DOHH2 (cell line): Measurements from ENCODE around the gene ANGEL2.

Experiments
- H3F3A ChIP-seq: fragments of 200-600 bp; sonication (generic), shearing (Covaris generic); 2 replicates; pipeline ENCODE4 v1.6.0; 2016; ENCODE audit warnings: antibody characterized with exemption, mild to moderate bottlenecking; ENCODE audit not compliant: control insufficient read depth, insufficient read depth
- H3K27ac ChIP-seq: fragments of 200-600 bp; sonication (generic); 2 replicates; pipeline ENCODE4 v1.5.1; 2014; ENCODE audit warnings: low read depth, mild to moderate bottlenecking, low read length, moderate library complexity
- H3K27me3 ChIP-seq: fragments of 200-600 bp; sonication (generic); 2 replicates; pipeline ENCODE4 v1.6.1; 2014; ENCODE audit warnings: mild to moderate bottlenecking, low read length, mixed read lengths; ENCODE audit not compliant: control insufficient read depth
- H3K36me3 ChIP-seq: fragments of 200-600 bp; sonication (generic); 2 replicates; pipeline ENCODE4 v1.6.1; 2014; ENCODE audit warnings: mild to moderate bottlenecking, low read length, moderate library complexity, mixed read lengths; ENCODE audit not compliant: control insufficient read depth
- H3K4me1 ChIP-seq: fragments of 200-600 bp; sonication (generic); 2 replicates; pipeline ENCODE4 v1.6.1; 2014; ENCODE audit warnings: mild to moderate bottlenecking, low read length, mixed read lengths; ENCODE audit not compliant: control insufficient read depth
- H3K4me2 ChIP-seq: fragments of 200-600 bp; sonication (generic); 2 replicates; pipeline ENCODE4 v1.6.0; 2014; ENCODE audit warnings: mild to moderate bottlenecking, low read length, moderate library complexity
- H3K4me3 ChIP-seq: fragments of 200-600 bp; sonication (generic); 2 replicates; pipeline ENCODE4 v1.5.1; 2014; ENCODE audit warnings: mild to moderate bottlenecking, low read length, mixed read lengths
- H3K79me2 ChIP-seq: fragments of 200-600 bp; sonication (generic); 2 replicates; pipeline ENCODE4 v1.6.1; 2014; ENCODE audit warnings: mild to moderate bottlenecking, low read length, mixed read lengths; ENCODE audit not compliant: control insufficient read depth
- H3K9me2 ChIP-seq: fragments of 200-600 bp; sonication (generic); replicated peaks from 2 replicates; pipeline ENCODE4 v1.6.1; 2014; ENCODE audit warnings: mild to moderate bottlenecking, low read length, mixed read lengths; ENCODE audit not compliant: control insufficient read depth
- H3K9me3 ChIP-seq: fragments of 200-600 bp; sonication (generic); 2 replicates; pipeline ENCODE4 v1.6.1; 2014; ENCODE audit warnings: antibody characterized with exemption, low read length, mixed read lengths; ENCODE audit not compliant: control insufficient read depth, insufficient read depth
- H4K20me1 ChIP-seq: fragments of 200-600 bp; sonication (generic); 2 replicates; pipeline ENCODE4 v1.6.0; 2014; ENCODE audit warnings: low read depth, mild to moderate bottlenecking, antibody characterized with exemption, low read length, moderate library complexity; ENCODE audit not compliant: control insufficient read depth, insufficient read depth
- CTCF ChIP-seq: fragments of 200-600 bp; sonication (generic); IDR thresholded peaks from one replicate; pipeline ENCODE4 v1.5.1; 2014; ENCODE audit warnings: antibody characterized with exemption, mild to moderate bottlenecking, low read depth, low read length; ENCODE audit not compliant: poor library complexity, severe bottlenecking
- EZH2phosphoT487 ChIP-seq: fragments of 200-600 bp; sonication (generic); IDR thresholded peaks from 2 replicates; pipeline ENCODE4 v1.6.1; 2017; ENCODE audit warnings: borderline replicate concordance, mild to moderate bottlenecking, antibody characterized with exemption, low read length, moderate library complexity, mixed read lengths

Gene ANGEL2

DNA sequence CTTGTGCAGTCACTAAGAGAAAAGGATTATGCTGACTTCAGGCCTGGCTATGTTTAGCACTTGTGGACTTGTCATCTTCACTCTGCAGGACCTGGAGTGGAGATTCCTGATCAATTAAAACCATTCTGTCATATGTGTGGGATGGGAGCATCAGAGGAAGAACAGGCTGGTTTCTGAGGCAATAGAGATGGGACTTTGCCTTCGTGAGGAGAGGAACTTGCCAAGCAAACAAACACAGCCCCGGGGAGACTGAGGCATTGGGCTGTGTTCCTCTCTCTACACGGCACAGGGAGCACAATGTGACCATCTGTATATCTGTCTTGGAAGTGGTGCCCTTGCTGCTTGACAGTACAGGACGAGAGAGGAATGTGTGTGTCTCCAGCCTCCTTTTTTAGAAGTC, 42.2 kb downstream of the ANGEL2 start:
- no peaks in the 10 kb centered on the region for H3K9me3 ChIP-seq
- H3K9me2 ChIP-seq, result no peaks in the 10 kb centered on the region
- no peak overlapping the region for H3K4me3 ChIP-seq
- H3K4me1 ChIP-seq, result peaks cover 15% of the 10 kb centered on the region
- H3K27ac ChIP-seq, result no peak overlapping the region
- peaks cover 4% of the 10 kb centered on the region; the same call in 1 of the 2 replicates for H3K36me3 ChIP-seq
- no peak for TF ChIP-seq EZH2phosphoT487
- TF ChIP-seq CTCF, result no peak
- H3K27me3 ChIP-seq, result no peaks in the 10 kb centered on the region
- H3K4me2 ChIP-seq, result no peak overlapping the region
- no peaks in the 10 kb centered on the region for H3K79me2 ChIP-seq
- H4K20me1 ChIP-seq, result no peaks in the 10 kb centered on the region
- H3F3A ChIP-seq, result no peaks in the 10 kb centered on the region

DNA sequence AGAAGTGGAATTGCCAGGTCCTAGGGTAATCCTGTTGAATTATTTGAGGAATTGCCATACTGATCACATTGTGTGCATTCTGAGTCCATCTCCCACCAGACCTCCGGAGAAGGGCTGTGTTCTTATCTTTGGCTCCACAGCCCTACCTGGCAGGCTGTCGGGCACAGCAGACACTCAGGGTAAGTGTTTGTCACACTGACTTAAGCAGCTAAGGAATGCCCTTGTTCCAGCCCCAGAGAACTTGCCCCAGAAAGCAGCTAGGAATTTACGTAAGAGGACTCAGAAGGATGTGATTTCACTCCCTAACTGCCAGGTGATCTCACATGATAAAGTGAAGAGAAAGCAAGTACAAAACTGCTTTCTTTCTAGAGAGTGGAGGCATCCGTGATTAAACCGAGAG, 44.4 kb downstream of the ANGEL2 start:
- peaks cover 7% of the 10 kb centered on the region; the same call in 1 of the 2 replicates for H3K36me3 ChIP-seq

GRCh38 chr1:212970085-212970484, 45.6 kb downstream of the ANGEL2 start:
- no peaks in the 10 kb centered on the region for H3K9me2 ChIP-seq
- no peaks in the 10 kb centered on the region for H3K27me3 ChIP-seq
- peaks cover 7% of the 10 kb centered on the region; the same call in 1 of the 2 replicates for H3K36me3 ChIP-seq
- no peaks in the 10 kb centered on the region for H3K9me3 ChIP-seq
- TF ChIP-seq EZH2phosphoT487 (no peak), CTCF (no peak)
- H3F3A ChIP-seq, result no peaks in the 10 kb centered on the region
- H3K79me2 ChIP-seq, result no peaks in the 10 kb centered on the region
- no peak overlapping the region for H3K27ac ChIP-seq
- no peaks in the 10 kb centered on the region for H4K20me1 ChIP-seq
- H3K4me2 ChIP-seq, result no peak overlapping the region
- H3K4me3 ChIP-seq, result no peak overlapping the region
- H3K4me1 ChIP-seq, result peaks cover 23% of the 10 kb centered on the region

More for the DNA sequence above, 44.4 kb downstream of the ANGEL2 start:
- Histone ChIP-seq H3K79me2 (no peaks in the 10 kb centered on the region), H3K9me2 (no peaks in the 10 kb centered on the region), H3K4me2 (no peak overlapping the region), H3F3A (no peaks in the 10 kb centered on the region), H3K27me3 (no peaks in the 10 kb centered on the region), H3K27ac (no peak overlapping the region), H3K9me3 (no peaks in the 10 kb centered on the region), H4K20me1 (no peaks in the 10 kb centered on the region), H3K4me3 (no peak overlapping the region), H3K4me1 (peaks cover 23% of the 10 kb centered on the region)
- TF ChIP-seq CTCF (no peak), EZH2phosphoT487 (no peak)
